Vagina (tissue), 2 donors: ENCODE measurements around the gene HRH1. TPM values are rescaled to one million over a fixed set of nuclear protein-coding genes. Genes with fewer than 3 reads are reported as not detected.
"Not testable (repeated sequence)": the region's sequence is repeated elsewhere in the genome, so short reads cannot be mapped to it uniquely, and the experiment has no call there.

Source experiments
- DNase-seq, 2 donors: peaks; one replicate each; pipeline ENCODE4 v3.0.0-alpha.2; 2017; ENCODE audit errors: extremely low spot score in 2 of 2
- H3K27ac ChIP-seq: fragments of 200-600 bp; sonication (generic); one replicate; pipeline ENCODE4 v1.5.1; 2019
- H3K27me3 ChIP-seq: fragments of 200-600 bp; sonication (generic); one replicate; pipeline ENCODE4 v1.5.1; 2019
- H3K36me3 ChIP-seq, 2 donors: fragments of 200-600 bp; sonication (generic); one replicate each; pipeline ENCODE4 v1.5.1; 2017 to 2019
- H3K4me1 ChIP-seq: fragments of 200-600 bp; sonication (generic); one replicate; pipeline ENCODE4 v1.5.1; 2019
- H3K4me3 ChIP-seq, 2 donors: fragments of 200-600 bp; sonication (generic); 1 replicate in 1 of 2; 2 replicates in 1 of 2; pipeline ENCODE4 v1.5.1; 2016 to 2019
- H3K9me3 ChIP-seq: fragments of 200-600 bp; sonication (generic); one replicate; pipeline ENCODE4 v1.5.1; 2019
- CTCF ChIP-seq, 3 experiments: fragments of 450-650 bp in 2 of 3; fragments of 200-600 bp in 1 of 3; sonication (generic) in 1 of 3; IDR thresholded peaks; one replicate each; pipeline ENCODE4 v1.5.1; 2017 to 2019; ENCODE audit warnings: antibody characterized with exemption in 3 of 3, mild to moderate bottlenecking in 2 of 3, moderate library complexity in 2 of 3
- POLR2A ChIP-seq, 2 donors: fragments of 450-650 bp; IDR thresholded peaks; one replicate each; pipeline ENCODE4 v1.6.1; 2017; ENCODE audit warnings: antibody characterized with exemption in 2 of 2, mild to moderate bottlenecking in 2 of 2, moderate library complexity in 2 of 2
- POLR2AphosphoS5 ChIP-seq, 2 donors: sonication (generic); formaldehyde crosslinking; IDR thresholded peaks; one replicate each; pipeline ENCODE4 v1.9.0; 2017; ENCODE audit warnings: antibody characterized with exemption in 2 of 2, mild to moderate bottlenecking in 2 of 2, low read depth in 1 of 2; ENCODE audit not compliant: insufficient read depth in 1 of 2
- intact Hi-C: fragments of 100-400 bp; cut with DNase I; formaldehyde crosslinking; loops from one replicate; pipeline ENCODE4 v1.15.1; 2023
- total RNA-seq: library from RNA; depleted of rRNA; stranded (reverse); fragments of >200 nt; gene quantifications from one replicate; pipeline ENCODE4 v1.2.3, GENCODE V29; 2016

HRH1 gene
- total RNA-seq, 1 donor from 2014 or later = 9.3 TPM

GRCh38 chr3:11204697-11205348 is 50.5 kb downstream of the HRH1 start:
- no peak overlapping the region for H3K4me3 ChIP-seq
- DNase-seq = no peak
- no peaks in the 10 kb centered on the region for H3K27me3 ChIP-seq
- intact Hi-C loops = no loop called here
- no peak overlapping the region for H3K27ac ChIP-seq
- H3K9me3 ChIP-seq = no peaks in the 10 kb centered on the region
- peaks cover 34% of the 10 kb centered on the region for H3K4me1 ChIP-seq
- no peaks in the 10 kb centered on the region for H3K36me3 ChIP-seq
- TF ChIP-seq POLR2A (IDR thresholded peaks at IDR 0.05) (no peak), POLR2AphosphoS5 (IDR thresholded peaks at IDR 0.05; ENCODE audit: insufficient read depth in 1 of 2, low read depth in 1 of 2) (no peak), CTCF (IDR thresholded peaks at IDR 0.05) (no peak)

GRCh38 chr3:11205881-11206280 is 51.6 kb downstream of the HRH1 start:
- H3K27ac ChIP-seq, DNase-seq, H3K36me3 ChIP-seq, intact Hi-C loops, H3K4me3 ChIP-seq, H3K9me3 ChIP-seq, H3K27me3 ChIP-seq: not testable (repeated sequence)
- peak in 1 of 3 experiments; percentile 14 for TF ChIP-seq CTCF (IDR thresholded peaks at IDR 0.05)
- peaks cover 31% of the 10 kb centered on the region for H3K4me1 ChIP-seq

GRCh38 chr3:11206316-11206715 is 52.0 kb downstream of the HRH1 start:
- Histone ChIP-seq H3K9me3 (no peaks in the 10 kb centered on the region), H3K36me3 (no peaks in the 10 kb centered on the region), H3K27ac (no peak overlapping the region), H3K4me3 (no peak overlapping the region), H3K4me1 (peaks cover 31% of the 10 kb centered on the region), H3K27me3 (no peaks in the 10 kb centered on the region)
- TF ChIP-seq CTCF (IDR thresholded peaks at IDR 0.05) (no peak), POLR2A (IDR thresholded peaks at IDR 0.05) (no peak), POLR2AphosphoS5 (IDR thresholded peaks at IDR 0.05; ENCODE audit: insufficient read depth in 1 of 2, low read depth in 1 of 2) (no peak)
- DNase-seq = no peak
- intact Hi-C loops = no loop called here

GRCh38 chr3:11206953-11207352 is 52.7 kb downstream of the HRH1 start:
- no peak overlapping the region for H3K27ac ChIP-seq
- no peak for TF ChIP-seq POLR2A (IDR thresholded peaks at IDR 0.05)
- TF ChIP-seq POLR2AphosphoS5 (IDR thresholded peaks at IDR 0.05; ENCODE audit: insufficient read depth in 1 of 2, low read depth in 1 of 2) = no peak
- TF ChIP-seq CTCF (IDR thresholded peaks at IDR 0.05) = no peak
- intact Hi-C loops = no loop called here
- no peak overlapping the region for H3K4me3 ChIP-seq
- H3K9me3 ChIP-seq = no peaks in the 10 kb centered on the region
- H3K36me3 ChIP-seq = no peaks in the 10 kb centered on the region
- no peaks in the 10 kb centered on the region for H3K27me3 ChIP-seq
- peaks cover 32% of the 10 kb centered on the region for H3K4me1 ChIP-seq
- DNase-seq = no peak

- no peak for DNase-seq
Observed at GRCh38 chr3:11211531-11212298, 57.4 kb downstream of the HRH1 start.

More at GRCh38 chr3:11211531-11212298, 57.4 kb downstream of the HRH1 start:
- H3K36me3 ChIP-seq = no peaks in the 10 kb centered on the region
- H3K9me3 ChIP-seq = no peaks in the 10 kb centered on the region
- peaks cover 47% of the 10 kb centered on the region for H3K4me1 ChIP-seq
- H3K27ac ChIP-seq = peak overlapping the region; percentile 17
- H3K27me3 ChIP-seq = no peaks in the 10 kb centered on the region
- TF ChIP-seq POLR2AphosphoS5 (IDR thresholded peaks at IDR 0.05; ENCODE audit: insufficient read depth in 1 of 2, low read depth in 1 of 2) (no peak), CTCF (IDR thresholded peaks at IDR 0.05) (no peak), POLR2A (IDR thresholded peaks at IDR 0.05) (no peak)
- intact Hi-C loops = no loop called here
- H3K4me3 ChIP-seq = no peak overlapping the region
